Measurements from ENCODE around the gene CDH4. TPM values are rescaled to one million over a fixed set of nuclear protein-coding genes. Genes with fewer than 3 reads are reported as not detected.

Gene CDH4
- total RNA-seq, 1 donor from 2014 or later: 8.9 TPM

DNA sequence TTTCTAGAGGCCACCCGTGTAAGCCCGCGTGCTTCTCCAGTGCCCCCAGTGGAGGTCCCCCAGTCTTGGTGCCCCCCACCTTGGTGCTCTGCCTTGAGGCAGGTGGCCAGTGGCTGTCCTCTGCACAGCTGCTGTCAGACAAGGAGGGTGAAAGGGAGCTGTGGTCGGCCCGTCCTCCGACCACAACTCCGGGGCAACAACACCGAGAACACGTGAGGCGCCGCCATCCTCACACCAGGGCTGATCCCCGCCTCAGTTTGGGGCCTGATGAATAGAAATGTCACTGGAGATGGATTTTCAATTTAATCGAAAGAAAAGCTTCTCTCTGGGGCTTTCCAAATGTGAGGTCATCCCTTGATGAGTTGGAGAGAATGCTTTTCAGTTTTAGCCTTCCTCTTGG lies 304.6 kb downstream of the CDH4 start:
- no peak for TF ChIP-seq CTCF (conservative IDR thresholded peaks at IDR 0.05)
- Mint-ChIP-seq H3K4me3 (no peak overlapping the region), H3K4me1 (peaks cover 12% of the 10 kb centered on the region), H3K27ac (ENCODE audit: unreplicated experiment) (no peak overlapping the region), H3K36me3 (ENCODE audit: low read depth) (peaks cover 3% of the 10 kb centered on the region), H3K9me3 (no peaks in the 10 kb centered on the region), H3K27me3 (ENCODE audit: low read depth) (no peaks in the 10 kb centered on the region)
- DNase-seq (ENCODE audit: low read depth, low spot score): no peak

DNA sequence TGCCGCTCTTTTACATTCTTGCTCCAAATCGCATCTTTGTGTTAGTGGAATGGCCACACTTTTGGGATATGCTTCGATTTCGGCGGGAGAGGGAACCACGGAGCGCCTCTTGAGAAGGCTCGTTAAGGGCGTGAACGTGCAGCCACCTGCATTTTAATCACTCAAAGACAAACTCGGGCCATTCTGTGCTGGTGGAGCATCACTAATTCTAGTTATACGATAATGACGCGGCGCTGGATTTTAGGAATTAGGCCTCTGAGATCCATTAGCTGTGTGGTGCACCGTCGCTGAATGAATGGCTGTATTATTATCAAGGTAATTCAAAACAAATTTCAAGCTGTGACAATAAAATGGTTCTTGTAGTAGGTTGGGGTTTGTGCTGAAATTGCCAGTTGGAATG lies 305.6 kb downstream of the CDH4 start:
- Mint-ChIP-seq H3K4me1 (peaks cover 12% of the 10 kb centered on the region), H3K27ac (ENCODE audit: unreplicated experiment) (no peak overlapping the region), H3K27me3 (ENCODE audit: low read depth) (no peaks in the 10 kb centered on the region), H3K9me3 (no peaks in the 10 kb centered on the region), H3K4me3 (no peak overlapping the region), H3K36me3 (ENCODE audit: low read depth) (no peaks in the 10 kb centered on the region)
- TF ChIP-seq CTCF (conservative IDR thresholded peaks at IDR 0.05): no peak
- no peak for DNase-seq (ENCODE audit: low read depth, low spot score)

- DNase-seq (ENCODE audit: low read depth, low spot score): no peak
- Mint-ChIP-seq H3K9me3 (no peaks in the 10 kb centered on the region), H3K27ac (ENCODE audit: unreplicated experiment) (no peak overlapping the region)
These were observed 306.7 kb downstream of the CDH4 start for GRCh38 chr20:61558726-61559125.

GRCh38 chr20:61559706-61560315 lies 307.8 kb downstream of the CDH4 start:
- no peak for DNase-seq (ENCODE audit: low read depth, low spot score)
- H3K4me1 Mint-ChIP-seq: peaks cover 18% of the 10 kb centered on the region
- no peaks in the 10 kb centered on the region for H3K27me3 Mint-ChIP-seq (ENCODE audit: low read depth)
- no peak for TF ChIP-seq CTCF (conservative IDR thresholded peaks at IDR 0.05)
- no peaks in the 10 kb centered on the region for H3K9me3 Mint-ChIP-seq
- no peak overlapping the region for H3K4me3 Mint-ChIP-seq
- no peaks in the 10 kb centered on the region for H3K36me3 Mint-ChIP-seq (ENCODE audit: low read depth)
- H3K27ac Mint-ChIP-seq (ENCODE audit: unreplicated experiment): no peak overlapping the region

More at GRCh38 chr20:61558726-61559125, 306.7 kb downstream of the CDH4 start:
- no peaks in the 10 kb centered on the region for H3K27me3 Mint-ChIP-seq (ENCODE audit: low read depth)
- peaks cover 13% of the 10 kb centered on the region for H3K4me1 Mint-ChIP-seq
- no peak overlapping the region for H3K4me3 Mint-ChIP-seq
- no peaks in the 10 kb centered on the region for H3K36me3 Mint-ChIP-seq (ENCODE audit: low read depth)
- TF ChIP-seq CTCF (conservative IDR thresholded peaks at IDR 0.05): no peak

GRCh38 chr20:61560361-61560853 lies 308.3 kb downstream of the CDH4 start:
- no peak for DNase-seq (ENCODE audit: low read depth, low spot score)
- Mint-ChIP-seq H3K4me1 (peaks cover 18% of the 10 kb centered on the region), H3K36me3 (ENCODE audit: low read depth) (no peaks in the 10 kb centered on the region), H3K27me3 (ENCODE audit: low read depth) (no peaks in the 10 kb centered on the region), H3K27ac (ENCODE audit: unreplicated experiment) (no peak overlapping the region), H3K4me3 (no peak overlapping the region), H3K9me3 (no peaks in the 10 kb centered on the region)
- TF ChIP-seq CTCF (conservative IDR thresholded peaks at IDR 0.05): no peak

Measured in neural crest cell (in vitro differentiated cells).